H1 (cell line): ENCODE results near the gene R3HDM2. TPM values are rescaled to one million over a fixed set of nuclear protein-coding genes. Genes with fewer than 3 reads are reported as not detected.

Experiments used
- CREB1 ChIP-seq: IDR thresholded peaks from 2 replicates; pipeline ENCODE4 v1.6.1; 2012; ENCODE audit warnings: inconsistent platforms
- RAD21 ChIP-seq, 2 experiments: IDR thresholded peaks in 1 of 2; conservative IDR thresholded peaks in 1 of 2; 2 replicates each; pipeline ENCODE4 v1.6.1; 2011; ENCODE audit warnings: low read depth in 2 of 2, low read length in 2 of 2, improper control_type of control experiment in 1 of 2, inconsistent platforms in 1 of 2, mild to moderate bottlenecking in 1 of 2, moderate library complexity in 1 of 2
- SIN3A ChIP-seq, 2 experiments: IDR thresholded peaks in 1 of 2; conservative IDR thresholded peaks in 1 of 2; 2 replicates each; pipeline ENCODE4 v1.6.1; 2011 to 2012; ENCODE audit warnings: low read length in 2 of 2, improper control_type of control experiment in 1 of 2, low read depth in 1 of 2, mild to moderate bottlenecking in 1 of 2
- polyA plus RNA-seq, 7 experiments: library from polyadenylated mRNA; depleted of rRNA in 3 of 7; stranded (reverse) in 5 of 7; unstranded in 2 of 7; fragments of >200 nt in 5 of 7; fragments of 200-250 nt in 2 of 7; gene quantifications; 1 replicate in 5 of 7; 2 replicates in 1 of 7; 4 replicates in 1 of 7; pipeline versions ENCODE4 v1.2.1 to v1.2.3, GENCODE V29; 2011 to 2013; ENCODE audit warnings: missing spikeins in 2 of 7, mixed read lengths in 2 of 7
- total RNA-seq: library from RNA; stranded (reverse); fragmentation: NEBNext Ultra II Directional; extraction: Animal tissue kit (Norgen Biotek cat#: 25700); gene quantifications from 2 replicates; pipeline ENCODE4 v1.2.1, GENCODE V29; 2021

Gene R3HDM2
- total and polyA plus RNA-seq, 2 of the 8 experiments (the other 6 are each of a cell fraction or from before 2014, with no cell fraction given): 25.6 to 27.0 TPM

- TF ChIP-seq SIN3A (conservative IDR thresholded peaks at IDR 0.05 in 1 of 2, IDR thresholded peaks at IDR 0.05 in 1 of 2; ENCODE audit: low read depth in 1 of 2, low read length in 2 of 2) (no peak), RAD21 (IDR thresholded peaks at IDR 0.05 in 1 of 2, conservative IDR thresholded peaks at IDR 0.05 in 1 of 2; ENCODE audit: low read depth in 2 of 2, low read length in 2 of 2) (no peak), CREB1 (no peak)
- TF ChIP-seq, all 59 proteins: peak for 0
These were observed 152.1 kb downstream of the R3HDM2 start (continued) for GRCh38 chr12:57278465-57279381.
